ENCODE data around the gene ZBTB20.

ZBTB20 gene

GRCh38 chr3:114299941-114300624, 847.0 kb downstream of the ZBTB20 start:
- no peak for DNase-seq

GRCh38 chr3:114299421-114299820, 847.7 kb downstream of the ZBTB20 start:
- peak; percentile 48 for DNase-seq

GRCh38 chr3:114295946-114296345, 851.1 kb downstream of the ZBTB20 start:
- no peak for DNase-seq

GRCh38 chr3:114294940-114295480, 852.1 kb downstream of the ZBTB20 start:
- no peak for DNase-seq

GRCh38 chr3:114293838-114294535, 853.1 kb downstream of the ZBTB20 start, which contains the start of gene TIGIT:
Gene TIGIT, plus strand, starts transcription at chr3:114294028. Its CDS starts 34 bp downstream, at chr3:114294062.
- no peak for DNase-seq

- DNase-seq: peak; percentile 95
These were observed 855.9 kb downstream of the ZBTB20 start for GRCh38 chr3:114290911-114291901.

- no peak for DNase-seq
These were observed 860.8 kb downstream of the ZBTB20 start for GRCh38 chr3:114286266-114286665.

GRCh38 chr3:114285648-114286230, 861.3 kb downstream of the ZBTB20 start:
- DNase-seq: no peak

GRCh38 chr3:114284644-114285043, 862.4 kb downstream of the ZBTB20 start:
- no peak for DNase-seq

All from activated CD4-positive, alpha-beta T cell treated with anti-CD3 and anti-CD28 coated beads for 48 hours (primary cell).